T1000 (cell line): Measurements from ENCODE around the gene CDC42EP4.
A peak's percentile ranks its signal among the peaks of the same experiment; 100 is the strongest.
"Not testable (repeated sequence)": the region's sequence is repeated elsewhere in the genome, so short reads cannot be mapped to it uniquely, and the experiment has no call there.

Experiments used
- DNase-seq: peaks from one replicate; lab custom pipeline; 2025; ENCODE audit warnings: mixed read lengths; lab: John Stamatoyannopoulos, UW

The CDC42EP4 gene

GRCh38 chr17:73279704-73280103 is 32.1 kb downstream of the CDC42EP4 start:
- no peak for DNase-seq

DNA sequence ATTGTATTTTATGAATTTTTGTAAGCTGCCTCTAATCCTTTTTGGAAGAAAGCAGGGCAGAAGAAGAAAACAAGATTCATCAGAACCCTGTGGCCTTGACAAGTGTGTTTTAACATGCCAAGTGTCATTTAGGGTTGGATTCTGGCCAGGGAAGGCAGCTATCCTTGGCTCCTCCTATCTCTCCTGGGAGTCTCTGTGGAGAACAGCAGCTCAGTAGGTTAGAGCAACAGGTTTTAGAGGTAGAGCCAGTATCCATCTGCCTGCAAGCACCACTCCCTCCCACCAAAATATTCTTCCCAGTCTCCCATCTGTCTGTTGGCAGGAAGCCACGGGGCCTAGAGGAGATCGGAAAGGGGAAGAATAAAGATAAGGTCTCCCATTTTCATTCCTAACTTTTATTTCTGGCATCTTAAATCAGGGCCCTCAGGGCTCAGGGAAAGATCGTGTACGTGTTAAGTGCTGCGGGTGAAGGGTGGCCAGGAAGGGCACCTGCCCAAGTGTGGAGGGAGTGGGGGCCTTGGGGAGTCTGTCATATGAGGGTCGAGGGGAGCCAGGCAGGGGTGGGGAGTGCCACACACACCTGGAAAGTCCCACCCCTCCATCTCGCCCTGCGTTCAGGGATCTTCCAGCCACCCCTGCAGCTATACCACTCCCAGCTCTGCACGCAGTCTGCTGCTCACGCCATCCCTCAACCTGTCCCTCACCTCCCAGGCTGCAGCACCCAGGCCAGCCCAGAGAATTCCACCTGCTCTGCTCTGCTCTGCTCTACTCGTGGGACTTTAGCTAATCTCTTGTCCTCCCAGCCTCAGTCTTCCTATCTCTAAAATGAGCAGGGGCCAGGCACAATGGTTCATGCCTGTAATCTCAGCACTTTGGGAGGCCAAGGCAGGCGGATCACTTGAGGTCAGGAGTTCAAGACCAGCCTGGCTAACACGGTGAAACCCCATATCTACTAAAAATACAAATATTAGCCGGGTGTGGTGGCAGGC is 33.0 kb downstream of the CDC42EP4 start:
- no peak for DNase-seq

DNA sequence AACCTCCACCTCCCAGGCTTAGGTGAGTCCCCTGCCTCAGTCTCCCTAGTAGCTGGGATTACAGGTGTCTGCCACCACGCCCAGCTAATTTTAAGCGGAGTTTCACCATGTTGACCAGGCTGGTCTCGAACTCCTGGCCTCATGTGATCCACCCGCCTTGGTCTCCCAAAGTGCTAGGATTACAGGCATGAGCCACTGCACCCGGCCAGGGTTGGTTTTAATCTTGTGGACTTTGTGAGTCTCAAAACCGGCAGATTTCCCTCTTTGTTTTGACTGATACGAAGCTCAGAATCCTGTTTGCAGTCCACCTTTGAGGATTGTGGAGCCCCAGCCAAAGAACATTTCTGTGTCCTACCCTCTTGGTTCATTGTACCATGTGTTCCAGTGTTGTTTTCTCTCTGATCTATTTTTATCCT is 33.7 kb downstream of the CDC42EP4 start:
- DNase-seq = no peak

- no peak for DNase-seq
Measured at GRCh38 chr17:73274490-73274889, 37.3 kb downstream of the CDC42EP4 start.

- no peak for DNase-seq
Measured at GRCh38 chr17:73272906-73273218, 38.9 kb downstream of the CDC42EP4 start.

- no peak for DNase-seq
Measured at GRCh38 chr17:73271072-73271471, 40.7 kb downstream of the CDC42EP4 start.

GRCh38 chr17:73269791-73270190 is 42.0 kb downstream of the CDC42EP4 start:
- no peak for DNase-seq

GRCh38 chr17:73269329-73269615 is 42.5 kb downstream of the CDC42EP4 start:
- no peak for DNase-seq

DNA sequence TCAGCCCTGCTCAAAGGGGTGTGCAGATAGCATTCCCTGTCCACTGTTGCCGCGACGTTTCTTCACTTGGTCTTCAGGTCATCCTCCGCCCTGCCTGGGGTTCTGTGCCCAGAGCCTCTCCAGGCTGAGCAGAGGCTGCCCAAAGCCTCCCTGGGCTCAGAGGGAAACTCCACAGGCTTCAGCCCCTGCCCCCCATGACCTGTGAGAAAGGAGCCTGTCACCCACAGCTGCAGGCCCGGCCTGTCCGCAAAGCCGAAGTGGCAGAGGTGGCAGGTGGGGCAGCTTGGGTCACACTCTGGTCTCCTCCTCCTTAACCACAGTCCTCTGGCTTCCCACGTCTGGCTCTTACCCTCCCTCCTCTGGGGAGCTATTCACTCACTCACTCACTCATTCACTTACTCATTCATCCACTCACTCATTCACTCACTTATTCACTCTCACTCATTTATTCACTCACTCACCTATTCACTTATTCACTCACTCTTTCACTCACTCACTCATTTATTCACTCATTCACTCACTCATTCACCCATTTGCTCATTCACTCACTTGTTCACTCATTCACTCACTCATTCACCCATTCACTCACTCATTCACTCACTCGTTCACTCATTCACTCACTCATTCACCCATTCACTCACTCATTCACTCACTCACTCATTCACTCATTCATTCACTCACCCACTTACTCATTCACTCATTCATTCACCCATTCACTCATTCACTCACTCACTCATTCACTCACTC is 43.0 kb downstream of the CDC42EP4 start:
- DNase-seq = no peak

DNA sequence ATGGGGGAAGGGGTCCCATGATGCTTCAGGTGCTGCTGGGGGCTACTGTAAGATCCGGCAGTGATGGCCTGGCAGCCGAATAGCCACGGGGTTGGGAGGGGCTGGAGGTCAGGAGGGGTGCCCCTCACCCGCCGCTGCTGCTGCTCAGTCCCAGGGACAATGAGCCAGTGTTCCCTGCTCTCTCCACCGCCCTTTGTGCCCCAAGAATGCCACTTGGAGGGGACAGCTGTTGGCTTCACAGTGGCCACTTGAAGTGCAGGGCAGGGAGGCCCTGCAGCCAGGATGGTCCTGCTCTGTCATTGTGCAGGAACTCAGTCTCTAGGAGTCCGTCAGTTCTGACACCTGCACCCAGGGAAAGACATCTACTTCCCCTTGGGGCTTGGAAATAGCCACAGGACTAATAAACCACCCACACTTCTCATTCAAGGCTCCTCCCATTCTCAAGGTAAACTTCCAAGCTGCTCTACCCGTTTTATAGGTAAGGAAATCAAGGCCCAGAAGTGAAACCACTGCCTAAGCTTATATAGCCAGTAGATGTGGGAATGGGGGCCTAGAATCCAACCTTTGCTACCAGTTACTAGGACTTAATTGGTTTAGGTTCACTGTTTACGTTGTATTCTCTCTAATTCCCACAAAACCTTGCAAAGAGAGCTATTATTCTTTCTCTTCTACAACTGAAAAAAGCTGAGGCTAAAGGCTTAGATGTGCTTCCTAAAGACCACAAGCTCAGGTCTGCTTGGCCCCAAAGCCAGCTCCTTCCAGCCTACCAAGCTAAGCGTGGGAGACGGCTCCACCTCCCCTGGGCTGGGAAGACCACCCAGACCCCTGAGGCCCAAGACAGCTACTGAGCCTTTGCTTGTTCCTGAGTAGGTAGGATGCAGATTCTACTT is 43.9 kb downstream of the CDC42EP4 start:
- no peak for DNase-seq

- DNase-seq = no peak
Measured at GRCh38 chr17:73266796-73267195, 45.0 kb downstream of the CDC42EP4 start.

DNA sequence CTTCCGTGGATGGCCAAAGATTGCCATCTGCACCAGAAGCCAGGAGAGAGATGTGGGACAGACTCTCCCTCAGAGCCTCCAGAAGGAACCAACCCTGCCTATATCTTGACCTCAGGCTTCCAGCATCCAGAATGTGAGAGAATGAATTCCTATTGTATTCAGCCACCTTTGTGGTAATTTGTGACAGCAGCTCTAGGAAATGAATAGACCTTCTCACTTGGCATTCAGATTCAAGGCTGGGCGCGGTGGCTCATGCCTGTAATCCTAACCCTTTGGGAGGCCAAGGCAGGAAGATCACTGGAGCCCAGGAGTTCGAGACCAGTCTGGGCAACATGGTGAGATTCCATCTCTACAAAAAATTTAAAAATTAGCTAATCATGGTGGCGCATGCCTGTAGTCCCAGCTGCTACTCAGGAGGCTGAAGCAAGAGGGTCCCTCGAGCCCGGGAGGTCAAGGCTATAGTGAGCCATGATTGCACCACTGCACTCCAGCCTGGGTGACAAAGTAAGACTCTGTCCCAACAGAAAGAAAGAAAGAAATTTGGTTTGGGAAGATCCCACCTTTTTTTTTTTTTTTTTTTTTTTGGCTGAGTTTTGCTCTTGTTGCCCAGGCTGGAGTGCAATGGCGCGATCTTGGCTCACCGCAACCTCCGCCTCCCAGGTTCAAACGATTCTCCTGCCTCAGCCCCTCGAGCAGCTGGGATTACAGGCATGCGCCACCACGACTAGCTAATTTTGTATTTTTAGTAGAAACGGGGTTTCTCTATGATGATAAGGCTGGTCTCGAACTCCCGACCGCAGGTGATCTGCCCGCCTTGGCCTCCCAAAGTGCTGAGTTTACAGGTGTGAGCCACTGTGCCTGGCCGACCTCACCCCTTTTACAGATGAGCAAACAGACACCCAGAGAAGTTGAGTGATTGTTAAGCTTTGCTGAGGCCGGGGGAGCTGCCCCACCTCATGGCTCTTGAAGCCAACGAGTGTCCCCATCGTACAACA is 45.9 kb downstream of the CDC42EP4 start:
- no peak for DNase-seq

DNA sequence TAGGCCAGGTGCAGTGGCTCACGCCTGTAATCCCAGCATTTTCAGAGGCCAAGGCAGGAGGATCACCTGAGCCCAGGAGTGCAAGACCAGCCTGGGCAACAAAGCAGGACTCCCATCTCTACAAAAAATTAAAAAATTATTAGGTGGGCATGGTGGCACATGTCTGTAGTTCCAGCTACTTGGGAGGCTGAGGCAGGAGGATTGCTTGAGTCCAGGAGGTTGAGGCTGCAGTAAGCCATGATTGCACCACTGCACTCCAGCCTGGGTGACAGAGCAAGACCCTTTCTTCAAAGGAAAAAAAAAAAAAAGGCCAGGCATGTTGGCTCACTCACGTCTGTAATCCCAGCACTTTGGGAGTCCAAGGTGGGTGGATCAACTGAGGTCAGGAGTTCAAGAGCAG is 47.4 kb downstream of the CDC42EP4 start:
- not testable (repeated sequence) for DNase-seq

- no peak for DNase-seq
Measured at GRCh38 chr17:73262676-73263642, 48.8 kb downstream of the CDC42EP4 start.

DNA sequence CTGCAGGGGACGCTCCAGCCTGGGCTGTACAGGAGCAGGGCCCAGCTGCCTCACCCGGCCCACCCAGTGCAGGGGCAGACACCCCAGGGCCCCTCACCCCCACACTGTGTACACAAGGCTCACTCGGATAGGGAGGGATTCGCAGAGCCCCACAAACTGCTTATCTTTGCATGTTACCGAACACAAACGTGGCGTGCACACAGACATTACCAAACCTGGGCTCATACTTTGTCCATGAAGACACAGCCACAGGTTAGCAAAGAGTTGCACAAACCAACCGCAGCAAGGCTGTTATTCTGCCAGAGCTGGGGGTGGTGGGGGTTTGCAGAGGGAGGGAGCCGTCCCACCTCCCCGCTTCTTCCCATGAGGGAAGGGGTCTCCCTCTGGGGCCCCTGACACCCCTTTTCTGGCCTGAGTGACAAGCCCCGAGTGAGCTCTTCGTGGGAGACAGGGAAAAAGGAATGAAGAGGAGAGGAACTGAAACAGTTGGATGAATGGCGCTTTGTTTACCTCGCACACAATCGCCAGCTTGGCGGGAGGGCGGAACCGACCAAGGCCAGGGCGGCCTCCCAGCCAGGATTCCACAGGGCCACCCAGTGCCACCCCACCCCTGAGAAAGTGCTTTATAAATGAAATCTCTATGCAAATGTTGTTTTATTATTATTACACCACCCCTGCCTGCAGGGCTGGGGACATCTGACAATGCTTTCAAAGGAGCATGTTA is 49.7 kb downstream of the CDC42EP4 start:
- no peak for DNase-seq

DNA sequence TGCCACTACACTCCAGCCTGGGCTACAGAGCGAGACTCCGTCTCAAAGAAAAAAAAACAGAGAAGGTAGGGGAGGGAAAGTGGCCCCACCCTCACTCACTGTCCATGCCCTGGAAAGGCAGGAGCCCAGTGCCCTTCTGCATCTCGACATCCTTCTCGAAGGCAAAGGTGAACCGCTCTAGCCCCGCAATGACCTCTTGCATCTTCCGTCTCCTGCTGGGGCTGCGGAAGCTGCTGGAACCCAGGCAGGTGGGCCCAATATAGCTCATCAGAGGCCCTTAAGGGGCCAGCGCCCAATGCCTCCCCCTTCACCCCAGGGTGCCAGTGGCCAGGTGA is 50.2 kb downstream of the CDC42EP4 start, which contains the start of gene CPSF4L:
Gene CPSF4L, minus strand, starts transcription at position 264 of the 335 bp plus-strand sequence. Its CDS starts 62 bp downstream, at position 202.
- no peak for DNase-seq

DNA sequence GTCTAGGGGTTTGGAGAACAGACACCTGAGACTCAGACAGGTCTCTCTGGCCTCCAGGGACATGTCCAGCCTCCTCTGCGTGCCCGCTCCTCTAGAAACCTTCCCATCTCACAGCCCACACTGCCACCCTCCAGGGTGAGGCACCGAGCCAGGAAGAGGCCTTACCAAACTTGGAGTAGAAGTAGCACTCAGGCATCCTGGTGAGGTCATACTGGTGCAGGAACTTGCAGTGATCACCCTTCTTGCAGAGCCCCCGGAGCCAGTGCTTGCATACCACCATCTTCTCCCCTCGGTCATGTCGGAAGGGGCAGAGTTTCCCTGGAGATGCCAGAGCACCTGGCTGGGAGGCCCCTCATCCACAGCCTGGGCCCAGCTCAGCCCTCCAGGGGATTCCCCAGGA is 54.3 kb downstream of the CDC42EP4 start:
- DNase-seq = no peak

DNA sequence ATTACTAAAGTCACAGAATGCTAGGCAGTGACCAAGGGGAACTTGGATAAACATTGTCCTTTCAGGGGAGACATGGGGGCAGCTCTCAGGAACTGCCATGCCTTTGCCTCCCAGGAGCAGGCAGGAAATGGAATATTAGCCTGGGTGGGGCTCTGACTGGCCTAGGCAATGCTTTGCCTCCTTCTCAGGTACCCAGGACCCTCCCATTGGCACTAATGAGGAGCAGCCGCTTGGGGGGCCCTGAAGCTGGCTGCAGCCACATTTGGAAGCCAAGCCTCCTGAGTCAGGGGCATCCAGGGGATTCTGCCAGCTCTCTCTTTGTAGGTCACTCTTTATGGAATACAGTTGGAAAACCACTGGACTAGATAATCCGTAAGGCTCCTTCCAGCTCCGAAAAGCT is 55.6 kb downstream of the CDC42EP4 start:
- no peak for DNase-seq

- DNase-seq = peak; percentile 21
Measured at GRCh38 chr17:73255671-73256181, 56.1 kb downstream of the CDC42EP4 start.
